GM19438 (cell line): ENCODE measurements around the gene PLA2G12A.
"Not testable (repeated sequence)": the region's sequence is repeated elsewhere in the genome, so short reads cannot be mapped to it uniquely, and the experiment has no call there.

Experiments
- ATAC-seq: cut with Tn5 transposase; IDR thresholded peaks from one replicate; pipeline ENCODE4 v1.9.1; 2021; ENCODE audit warnings: low read depth; ENCODE audit not compliant: unreplicated experiment

PLA2G12A gene

DNA sequence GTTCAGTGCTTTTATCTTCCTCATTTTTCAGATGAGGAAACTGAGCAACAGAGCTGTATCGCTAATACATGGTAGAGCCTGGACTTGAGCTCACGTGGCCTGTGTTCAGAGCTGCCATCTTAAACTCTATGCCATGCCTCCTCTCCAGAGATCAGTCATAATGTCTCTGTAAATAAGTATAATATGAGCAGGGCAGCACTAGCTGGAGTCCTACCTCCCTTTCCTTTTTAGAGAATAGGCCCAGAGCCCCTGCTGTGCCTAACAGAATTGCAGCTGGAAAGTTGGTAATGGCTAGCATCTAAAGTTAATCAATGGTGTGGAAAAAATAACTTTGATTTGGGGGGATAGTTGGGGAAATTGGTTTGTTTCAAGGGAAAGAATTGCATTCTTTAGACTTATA lies 47.0 kb downstream of the PLA2G12A start:
- no peak for ATAC-seq

DNA sequence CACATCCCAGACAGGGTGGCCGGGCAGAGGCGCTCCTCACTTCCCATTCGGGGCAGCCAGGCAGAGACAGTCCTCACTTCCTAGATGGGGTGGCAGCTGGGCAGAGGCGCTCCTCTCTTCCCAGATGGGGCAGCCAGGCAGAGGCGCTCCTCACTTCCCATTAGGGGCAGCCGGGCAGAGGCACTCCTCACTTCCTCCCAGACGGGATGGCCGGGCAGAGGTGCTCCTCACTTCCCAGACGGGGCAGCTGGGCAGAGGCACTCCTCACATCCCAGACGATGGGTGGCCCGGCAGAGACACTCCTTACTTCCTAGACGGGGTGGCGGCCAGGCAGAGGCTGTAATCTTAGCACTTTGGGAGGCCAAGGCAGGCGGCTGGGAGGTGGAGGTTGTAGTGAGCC lies 50.9 kb downstream of the PLA2G12A start:
- not testable (repeated sequence) for ATAC-seq

DNA sequence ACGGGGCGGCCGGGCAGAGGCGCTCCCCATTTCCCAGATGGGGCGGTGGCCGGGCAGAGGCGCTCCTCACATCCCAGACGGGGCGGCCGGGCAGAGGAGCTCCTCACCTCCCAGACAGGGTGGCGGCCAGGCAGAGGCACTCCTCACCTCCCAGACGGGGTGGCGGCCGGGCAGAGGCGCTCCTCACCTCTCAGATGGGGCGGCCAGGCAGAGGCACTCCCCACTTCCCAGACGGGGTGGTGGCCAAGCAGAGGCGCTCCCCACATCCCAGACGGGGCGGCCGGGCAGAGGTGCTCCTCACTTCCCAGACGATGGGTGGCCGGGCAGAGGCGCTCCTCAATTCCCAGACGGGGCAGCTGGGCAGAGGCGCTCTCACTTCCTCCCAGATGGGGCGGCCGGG lies 51.4 kb downstream of the PLA2G12A start:
- ATAC-seq = not testable (repeated sequence)

DNA sequence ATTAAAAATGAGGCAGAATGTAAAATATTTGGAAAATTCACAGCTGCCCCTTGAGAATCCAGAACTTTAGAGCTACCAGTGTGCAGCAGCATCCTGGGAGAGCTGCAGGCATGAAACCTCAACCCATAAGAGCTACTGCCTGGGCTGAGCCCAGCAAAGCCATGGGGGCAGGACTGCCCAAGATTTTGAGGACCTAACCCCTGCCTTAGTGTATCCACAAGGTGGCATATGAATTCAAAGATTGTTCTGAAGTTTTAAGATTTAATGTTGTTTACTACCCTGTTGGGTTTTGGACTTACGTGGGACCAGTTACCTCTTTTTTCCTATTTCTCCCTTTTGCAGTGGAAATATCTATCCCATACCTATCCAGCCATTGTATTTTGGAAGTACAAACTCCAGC lies 53.0 kb downstream of the PLA2G12A start:
- ATAC-seq = no peak

GRCh38 chr4:109675843-109676242 lies 54.0 kb downstream of the PLA2G12A start:
- ATAC-seq = no peak

- ATAC-seq = no peak
Measured at GRCh38 chr4:109675181-109675580, 54.7 kb downstream of the PLA2G12A start.

- no peak for ATAC-seq
Measured at GRCh38 chr4:109673303-109673702, 56.6 kb downstream of the PLA2G12A start.

DNA sequence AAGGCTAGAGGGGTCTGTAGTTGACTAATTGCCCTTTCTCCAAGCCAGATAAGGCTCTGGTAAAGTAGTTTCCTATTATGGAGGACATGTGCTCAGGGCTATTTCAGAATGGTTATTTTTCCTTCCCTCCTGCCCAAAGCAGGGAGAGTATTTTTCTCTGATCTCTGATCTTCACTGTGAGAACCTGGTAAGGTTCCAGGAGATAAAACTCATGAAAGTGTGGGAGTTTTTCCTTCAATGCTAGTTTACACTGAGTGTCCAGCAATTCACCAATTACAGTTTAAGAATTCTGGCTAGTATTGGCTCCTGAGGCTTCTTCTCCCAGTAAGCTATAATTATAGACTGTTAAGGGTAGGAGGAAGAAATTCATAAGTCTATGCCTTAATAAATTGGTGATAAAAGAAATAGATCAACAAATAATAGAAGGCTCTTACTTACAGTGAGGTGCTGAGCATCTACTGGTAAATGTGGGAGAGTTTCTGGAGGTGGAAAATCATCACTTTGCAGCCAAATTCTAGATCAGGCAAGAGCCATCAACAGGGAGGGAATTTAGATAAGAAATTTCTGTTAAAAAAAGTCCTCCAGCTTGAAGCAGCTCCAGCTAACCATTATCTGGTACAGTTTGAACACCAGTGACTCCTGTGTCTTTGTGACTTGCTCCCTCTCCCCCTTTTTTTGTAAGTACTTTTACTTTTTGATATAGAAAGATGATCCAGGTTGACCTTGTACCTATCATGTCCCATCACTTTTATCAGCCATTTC lies 57.5 kb downstream of the PLA2G12A start:
- no peak for ATAC-seq

- ATAC-seq = no peak
Measured at GRCh38 chr4:109671350-109671749, 58.5 kb downstream of the PLA2G12A start.

DNA sequence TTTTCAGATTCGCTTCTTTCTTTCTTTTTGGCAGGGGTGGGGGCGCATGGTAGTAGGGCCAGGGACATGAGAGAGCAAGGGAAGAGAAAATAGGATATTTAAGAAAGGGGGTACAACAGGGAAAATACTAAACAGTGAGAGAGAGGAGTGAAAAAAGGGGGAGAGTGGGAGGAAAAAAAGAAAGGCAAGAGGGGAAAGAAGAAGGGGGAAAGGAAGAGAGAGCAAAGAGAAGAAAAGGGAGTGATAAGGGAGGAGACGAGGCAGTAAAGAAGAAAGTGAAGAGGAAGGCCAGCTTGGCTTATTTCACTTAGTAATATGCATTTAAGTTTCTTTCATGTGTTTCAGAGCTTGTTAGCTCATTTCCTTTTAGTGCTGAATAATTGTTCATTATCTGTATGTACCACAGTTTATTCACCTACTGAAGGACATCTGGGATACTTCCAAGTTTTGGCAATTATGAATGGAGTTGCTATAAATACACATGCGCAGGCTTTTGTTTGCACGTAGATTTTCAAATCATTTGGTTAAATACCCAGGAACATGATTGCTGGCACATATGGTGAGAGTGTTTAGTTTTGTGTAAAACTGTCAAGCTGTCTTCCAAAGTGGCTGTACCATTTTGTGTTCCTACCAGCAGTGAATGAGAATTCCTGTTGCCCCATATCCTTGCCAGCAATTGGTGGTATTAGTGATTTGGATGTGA lies 63.9 kb downstream of the PLA2G12A start:
- ATAC-seq = no peak

DNA sequence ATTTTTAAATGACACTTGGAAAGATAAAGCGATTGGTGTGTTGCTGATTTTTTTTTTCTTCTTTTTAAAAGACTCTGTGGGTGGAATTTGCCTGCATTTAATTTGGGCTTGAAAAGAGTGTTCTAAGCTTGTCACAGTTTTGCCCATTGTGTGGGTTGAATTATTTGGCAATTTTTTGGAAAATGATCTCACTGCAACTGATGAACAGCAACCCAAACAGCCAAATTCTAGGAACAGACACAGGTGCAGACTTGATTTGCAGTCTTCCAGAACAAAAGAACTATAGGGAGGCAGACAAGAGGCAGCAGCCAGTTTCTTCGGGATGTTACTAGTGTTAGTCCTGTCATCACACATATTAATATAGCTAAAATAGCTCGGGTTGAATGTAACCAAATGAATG lies 67.1 kb downstream of the PLA2G12A start:
- ATAC-seq = no peak

GRCh38 chr4:109662116-109662515 lies 67.8 kb downstream of the PLA2G12A start:
- no peak for ATAC-seq
